GM23338 (cell line): ENCODE data around the gene ITGA2.

Source experiments
- CREB1 ChIP-seq: fragments of 250-450 bp; sonication (Bioruptor Pico); IDR thresholded peaks from 2 replicates; pipeline ENCODE4 v1.5.0; 2020; ENCODE audit warnings: low read depth, mild to moderate bottlenecking, moderate library complexity
- CTCF ChIP-seq, 2 experiments: fragments of 200-600 bp in 1 of 2; sonication (generic) in 1 of 2; conservative IDR thresholded peaks; 2 replicates each; pipeline versions ENCODE4 v1.5.1 to v1.6.1; 2016 to 2017; ENCODE audit warnings: antibody characterized with exemption in 2 of 2, low read depth in 2 of 2, mild to moderate bottlenecking in 2 of 2, moderate library complexity in 1 of 2
- ETS1 ChIP-seq: IDR thresholded peaks from 2 replicates; pipeline ENCODE4 v1.6.1; 2016; ENCODE audit warnings: antibody characterized with exemption
- EZH2 ChIP-seq: fragments of 200-600 bp; sonication (generic); IDR thresholded peaks from one replicate; pipeline ENCODE4 v1.8.0; 2017; ENCODE audit warnings: antibody characterized with exemption, mild to moderate bottlenecking, low read depth; ENCODE audit not compliant: unreplicated experiment
- EZH2phosphoT487 ChIP-seq: fragments of 200-600 bp; sonication (generic); IDR thresholded peaks from one replicate; pipeline ENCODE4 v1.8.1; 2018; ENCODE audit warnings: antibody characterized with exemption; ENCODE audit not compliant: unreplicated experiment
- POLR2AphosphoS5 ChIP-seq: IDR thresholded peaks from 2 replicates; pipeline ENCODE4 v1.6.1; 2016; ENCODE audit warnings: antibody characterized with exemption, low read depth
- REST ChIP-seq: IDR thresholded peaks from one replicate; pipeline ENCODE4 v1.6.1; 2018; ENCODE audit warnings: antibody characterized with exemption; ENCODE audit not compliant: unreplicated experiment
- STAT1 ChIP-seq: IDR thresholded peaks from one replicate; pipeline ENCODE4 v1.6.1; 2016; ENCODE audit warnings: antibody characterized with exemption; ENCODE audit not compliant: unreplicated experiment
- ZNF114 ChIP-seq: fragments of 250-450 bp; sonication (Bioruptor Pico); IDR thresholded peaks from 2 replicates; pipeline ENCODE4 v1.5.0; 2020; ENCODE audit warnings: mild to moderate bottlenecking, moderate library complexity

GRCh38 chr5:53105611-53106300 lies 116.6 kb downstream of the ITGA2 start:
- no peak for TF ChIP-seq CTCF (conservative IDR thresholded peaks at IDR 0.05; ENCODE audit: low read depth in 2 of 2)
- no peak for TF ChIP-seq POLR2AphosphoS5
- no peak for TF ChIP-seq EZH2
- no peak for TF ChIP-seq EZH2phosphoT487
- TF ChIP-seq CREB1 (CRISPR knock-in tag): no peak
- TF ChIP-seq STAT1: no peak
- no peak for TF ChIP-seq REST
- TF ChIP-seq ETS1: no peak
- TF ChIP-seq ZNF114: no peak
